GM19455 (cell line): ENCODE data around the gene SLC17A3.

Source experiments
- ATAC-seq: cut with Tn5 transposase; IDR thresholded peaks from one replicate; pipeline ENCODE4 v1.9.1; 2021; ENCODE audit not compliant: unreplicated experiment

SLC17A3 gene

GRCh38 chr6:25874118-25874517, at the start of gene SLC17A3:
TSS of gene SLC17A3 (minus strand) at chr6:25874243. CDS start at chr6:25868387, 5,856 bp downstream.
- no peak for ATAC-seq

GRCh38 chr6:25922301-25922700, 48.3 kb upstream of the SLC17A3 start:
- ATAC-seq = no peak

DNA sequence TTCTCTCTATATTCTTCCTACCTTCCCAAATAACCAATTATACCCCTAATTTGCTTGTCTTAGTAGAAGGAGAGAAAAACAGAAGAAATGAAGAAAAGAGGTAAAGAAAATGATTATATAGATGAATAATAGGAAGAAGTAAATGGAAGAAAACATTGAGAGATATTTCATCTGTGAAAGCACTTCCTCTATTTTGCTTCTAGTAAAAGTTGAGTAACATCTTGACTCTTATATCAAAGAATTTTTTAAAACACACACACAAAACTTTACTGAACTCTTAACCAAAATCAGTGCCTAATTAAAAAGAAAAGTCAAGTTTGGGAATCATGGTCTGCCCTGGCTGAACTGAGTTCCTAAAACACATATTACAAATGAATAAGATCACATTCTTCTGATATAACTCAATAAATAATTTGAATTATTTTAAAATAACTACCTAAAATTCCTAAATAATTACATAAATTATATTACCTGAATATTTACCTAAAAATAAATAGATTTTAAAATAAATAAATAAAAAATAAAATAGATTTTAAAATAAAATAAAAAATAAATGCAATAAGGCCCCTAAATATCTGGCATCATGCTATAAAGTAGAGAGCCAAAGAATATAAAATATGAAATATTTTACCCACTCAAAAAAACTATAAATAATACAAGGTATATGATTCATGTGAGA, 47.6 kb upstream of the SLC17A3 start:
- ATAC-seq = no peak

- ATAC-seq = no peak
These were observed 45.6 kb upstream of the SLC17A3 start for GRCh38 chr6:25919657-25920056.

GRCh38 chr6:25918083-25918683, 44.1 kb upstream of the SLC17A3 start:
- ATAC-seq = no peak

GRCh38 chr6:25916789-25917490, 42.9 kb upstream of the SLC17A3 start:
- ATAC-seq = no peak

DNA sequence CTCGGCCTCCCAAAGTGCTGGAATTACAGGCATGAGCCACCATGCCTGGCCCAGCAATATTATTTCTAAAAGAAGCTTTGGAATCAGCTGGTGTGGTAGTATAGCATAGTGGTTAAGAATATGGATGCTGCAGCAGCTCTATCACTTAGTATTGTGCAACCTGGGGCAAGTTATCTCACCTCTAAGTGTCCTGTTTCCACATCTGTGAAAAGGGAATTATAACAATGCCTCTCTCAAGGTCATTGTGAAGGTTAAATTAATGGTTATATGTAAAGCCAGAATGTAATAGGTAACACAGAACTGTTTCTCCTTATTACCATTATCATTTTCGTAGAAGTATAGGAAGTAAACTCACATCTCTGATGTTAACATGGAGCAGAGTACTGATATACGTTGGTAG, 42.3 kb upstream of the SLC17A3 start:
- no peak for ATAC-seq

DNA sequence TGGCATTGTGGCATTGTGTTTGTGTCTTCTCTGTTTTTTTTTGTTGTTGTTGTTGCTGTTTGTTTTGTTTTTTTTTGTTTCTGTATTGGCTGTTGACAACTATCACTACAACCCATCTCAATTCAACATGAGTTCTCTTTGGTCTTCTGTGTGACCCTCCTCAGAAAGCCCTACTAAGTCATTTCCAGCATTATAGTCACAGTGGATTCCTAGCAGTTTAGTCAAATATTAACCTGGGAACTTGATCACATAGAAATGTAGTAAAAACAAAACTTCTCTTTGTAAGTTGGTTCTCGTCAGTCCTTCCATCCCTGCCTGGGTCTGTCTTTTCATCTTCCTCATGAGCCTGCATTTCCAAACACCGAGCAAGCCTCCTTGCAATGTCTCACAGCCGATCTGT, 39.7 kb upstream of the SLC17A3 start:
- no peak for ATAC-seq

GRCh38 chr6:25911351-25911750, 37.3 kb upstream of the SLC17A3 start:
- no peak for ATAC-seq

- no peak for ATAC-seq
These were observed 33.5 kb upstream of the SLC17A3 start for GRCh38 chr6:25907475-25908014.

DNA sequence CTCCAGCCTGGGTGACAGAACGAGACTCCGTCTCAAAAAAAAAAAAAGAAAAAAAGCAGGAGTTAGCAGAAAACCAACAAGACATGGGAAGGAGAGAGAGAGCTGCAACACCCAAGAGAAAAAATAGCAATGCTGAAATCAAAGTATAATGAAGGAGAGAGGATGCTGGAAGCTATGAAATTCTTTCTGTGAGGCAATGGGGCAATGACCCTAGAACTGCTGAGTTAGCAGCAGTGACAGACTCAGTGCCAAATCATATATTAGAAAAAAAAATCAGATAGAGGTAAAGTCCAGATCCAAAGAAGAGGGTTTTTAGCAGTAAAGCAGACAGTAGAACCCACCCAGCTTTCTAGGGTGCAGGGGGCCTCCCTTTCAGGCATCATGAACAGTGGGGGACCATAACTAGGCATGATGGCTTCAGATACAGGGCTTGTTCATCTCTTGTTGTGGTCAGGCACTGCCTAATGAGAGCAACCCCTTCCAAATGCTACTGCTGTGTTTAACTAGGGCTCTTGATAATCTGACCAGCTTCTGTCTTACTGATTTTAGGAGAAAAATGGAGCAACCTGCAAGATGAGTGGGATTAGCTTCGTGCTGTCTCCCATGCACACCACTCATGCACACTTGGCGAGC, 29.5 kb upstream of the SLC17A3 start:
- no peak for ATAC-seq

DNA sequence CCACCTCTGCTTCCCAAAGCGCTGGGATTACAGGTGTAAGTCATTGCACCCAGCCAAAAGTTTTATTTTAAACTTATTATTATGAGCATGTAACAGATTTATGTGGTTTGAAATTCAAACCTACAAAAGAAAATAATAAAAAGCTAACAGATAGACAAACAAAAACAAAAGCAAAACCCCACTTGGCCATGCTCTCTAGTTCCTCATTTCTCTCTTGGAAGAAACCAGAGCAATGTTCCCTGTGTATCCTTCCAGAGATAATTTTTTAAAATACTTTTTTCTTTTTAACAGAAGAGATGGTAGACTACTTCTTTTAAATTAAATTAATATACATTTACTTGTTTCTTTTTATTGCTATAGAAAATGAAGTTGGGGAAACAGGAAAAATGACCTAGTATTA, 28.0 kb upstream of the SLC17A3 start:
- ATAC-seq = no peak

DNA sequence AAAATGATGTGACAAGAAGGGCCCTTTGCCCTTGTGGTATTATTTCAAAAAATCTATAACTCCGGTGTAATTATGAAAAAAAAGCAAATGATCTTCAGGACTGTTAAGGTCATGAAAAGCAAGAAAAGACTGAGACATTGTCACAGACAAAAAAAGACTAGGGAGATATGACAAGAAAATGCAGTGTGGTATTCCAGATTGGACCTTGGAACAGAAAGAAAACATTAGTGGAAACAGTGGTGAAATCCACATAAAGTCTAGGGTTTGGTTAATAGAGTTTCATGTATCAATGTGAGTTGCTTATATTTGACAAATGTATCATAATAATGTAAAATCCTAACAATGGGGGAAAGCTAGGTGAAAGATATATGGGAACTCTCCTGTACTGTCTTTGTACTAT, 26.8 kb upstream of the SLC17A3 start:
- no peak for ATAC-seq

- no peak for ATAC-seq
These were observed 25.8 kb upstream of the SLC17A3 start for GRCh38 chr6:25899580-25900408.

GRCh38 chr6:25899123-25899522, 25.1 kb upstream of the SLC17A3 start:
- ATAC-seq = no peak

DNA sequence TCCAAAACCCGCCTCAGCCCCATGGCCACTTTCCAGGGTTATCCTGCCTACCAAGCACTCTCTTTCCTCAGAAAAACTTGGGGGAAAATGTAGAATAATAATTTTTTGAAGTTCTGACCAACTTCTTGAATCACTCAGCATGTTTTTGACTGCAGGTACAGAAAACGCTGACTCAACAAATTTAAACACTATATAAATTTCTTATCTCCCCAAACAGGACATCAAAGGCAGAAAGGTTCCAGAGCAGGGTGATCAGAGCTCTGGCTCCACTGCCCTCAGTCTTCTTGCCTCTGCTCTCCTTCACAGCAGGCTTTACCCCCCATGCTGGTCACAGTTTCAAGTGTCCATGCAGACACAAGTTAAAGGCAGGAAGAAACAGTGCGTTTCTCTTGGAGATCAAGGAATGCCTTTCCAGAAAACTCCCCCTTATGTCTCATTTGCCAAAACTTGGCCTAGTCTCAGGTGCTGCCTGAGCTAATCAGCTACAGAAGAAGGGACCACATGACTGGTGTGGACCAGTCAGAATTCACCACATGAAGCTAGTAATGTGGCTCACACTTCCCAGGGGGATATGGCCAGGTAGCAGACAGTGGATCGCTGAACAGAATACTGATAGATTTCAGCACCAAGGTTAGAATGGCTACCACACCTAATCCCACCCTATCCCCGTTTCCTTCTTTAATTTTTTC, 24.4 kb upstream of the SLC17A3 start:
- ATAC-seq = no peak

GRCh38 chr6:25896252-25896651, 22.2 kb upstream of the SLC17A3 start:
- no peak for ATAC-seq

DNA sequence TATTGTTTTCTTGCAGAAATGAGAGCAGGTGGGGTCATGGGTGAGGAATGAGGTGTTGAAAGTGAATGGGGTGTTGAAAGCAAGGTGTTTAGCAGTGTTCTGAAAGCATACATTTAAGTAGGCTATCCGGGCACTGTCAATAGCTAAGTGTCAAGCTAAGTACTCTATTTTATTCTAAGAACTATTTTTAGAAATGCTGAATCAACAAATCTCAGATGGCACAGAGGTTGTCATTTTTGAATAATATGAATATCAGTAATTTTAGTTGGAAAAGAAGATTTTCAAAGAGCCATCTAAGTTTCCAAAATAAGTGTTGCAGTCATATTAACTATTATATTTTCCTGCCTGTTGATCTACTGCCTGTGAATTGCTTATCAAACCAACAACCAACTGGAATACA, 21.7 kb upstream of the SLC17A3 start:
- no peak for ATAC-seq

GRCh38 chr6:25893778-25894177, 19.7 kb upstream of the SLC17A3 start:
- ATAC-seq = no peak

DNA sequence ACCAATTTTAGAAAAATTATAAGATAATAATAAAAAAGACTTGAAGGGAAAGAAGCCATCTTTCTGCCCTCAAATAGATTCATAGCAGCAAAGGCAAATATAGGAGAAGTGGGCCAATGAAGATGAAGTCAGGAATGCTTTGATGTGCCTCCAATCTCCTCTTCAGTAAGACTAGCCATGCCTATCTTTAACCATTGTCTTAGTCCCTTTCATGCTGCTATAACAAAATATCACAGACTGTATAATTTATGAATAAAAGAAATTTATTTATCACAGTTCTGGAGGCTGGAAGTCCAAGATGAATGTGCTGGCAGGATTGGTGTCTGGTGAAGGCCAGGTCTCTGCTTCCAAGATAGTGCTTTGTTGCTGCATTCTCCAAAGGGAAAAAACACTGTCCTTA, 18.8 kb upstream of the SLC17A3 start:
- no peak for ATAC-seq
